Measurements from ENCODE around the gene FGD2.
A peak's percentile ranks its signal among the peaks of the same experiment; 100 is the strongest.

Gene FGD2

DNA sequence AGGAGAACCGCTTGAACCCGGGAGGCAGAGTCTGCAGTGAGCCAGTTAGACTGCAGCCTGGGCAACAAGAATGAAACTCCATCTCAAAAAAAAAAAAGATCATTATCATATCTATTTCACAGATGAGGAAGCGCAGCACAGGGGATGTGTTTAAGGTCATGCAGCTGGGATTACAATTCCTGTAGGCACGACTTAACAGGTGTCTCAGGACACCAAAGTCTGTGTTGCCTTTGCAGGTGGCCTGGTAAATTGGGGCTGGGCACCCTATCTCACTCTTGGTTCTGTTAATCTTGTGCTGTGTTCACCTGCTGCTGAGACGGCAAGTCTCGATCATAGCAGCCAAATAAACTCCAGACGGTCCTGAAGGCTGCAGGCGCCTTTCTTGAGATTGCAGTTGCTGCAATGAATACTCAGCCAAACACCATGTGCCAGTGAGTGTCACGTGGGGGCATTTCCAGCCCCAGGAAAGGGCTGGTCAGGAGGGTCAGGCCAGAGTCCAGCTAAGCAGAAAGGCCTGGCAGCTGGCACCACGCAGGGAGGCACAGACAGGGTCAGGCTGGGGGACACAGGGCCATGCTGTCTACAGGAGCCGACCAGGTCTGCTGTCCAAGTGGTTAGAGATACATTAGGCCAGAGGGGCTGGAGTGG is 55.8 kb downstream of the FGD2 start:
- H3K27me3 Mint-ChIP-seq = no peaks in the 10 kb centered on the region
- ATAC-seq (no peak), DNase-seq (no peak)
- H3K4me1 Mint-ChIP-seq = peaks cover 24% of the 10 kb centered on the region
- H3K4me3 Mint-ChIP-seq = no peak overlapping the region
- no peaks in the 10 kb centered on the region for H3K9me3 Mint-ChIP-seq
- peak overlapping the region in 1 of 2 donors; percentile 14 for H3K27ac Mint-ChIP-seq

DNA sequence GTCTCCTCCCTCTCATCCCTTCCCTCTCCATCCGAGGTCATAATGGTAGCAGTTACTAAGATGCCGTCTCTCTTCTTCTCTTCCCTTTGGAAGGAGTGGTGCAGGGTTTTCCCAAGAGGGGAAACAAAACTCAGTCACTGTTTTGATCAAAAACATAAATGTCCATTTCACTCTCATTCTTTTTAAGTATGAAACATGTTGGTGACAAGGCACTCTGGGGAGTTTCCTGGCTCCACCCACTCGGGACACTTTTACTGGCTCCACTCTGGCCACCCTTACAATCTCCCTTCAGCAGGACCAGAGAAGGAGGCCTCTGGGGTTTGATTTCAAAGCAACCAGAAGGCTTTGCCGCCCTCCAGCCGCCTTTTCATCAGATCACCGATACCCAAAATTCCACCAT is 57.0 kb downstream of the FGD2 start:
- H3K27me3 Mint-ChIP-seq = no peaks in the 10 kb centered on the region
- ATAC-seq = no peak
- DNase-seq = no peak
- no peaks in the 10 kb centered on the region for H3K9me3 Mint-ChIP-seq
- H3K4me1 Mint-ChIP-seq = peaks cover 24% of the 10 kb centered on the region
- H3K4me3 Mint-ChIP-seq = no peak overlapping the region
- H3K27ac Mint-ChIP-seq = no peak overlapping the region

DNA sequence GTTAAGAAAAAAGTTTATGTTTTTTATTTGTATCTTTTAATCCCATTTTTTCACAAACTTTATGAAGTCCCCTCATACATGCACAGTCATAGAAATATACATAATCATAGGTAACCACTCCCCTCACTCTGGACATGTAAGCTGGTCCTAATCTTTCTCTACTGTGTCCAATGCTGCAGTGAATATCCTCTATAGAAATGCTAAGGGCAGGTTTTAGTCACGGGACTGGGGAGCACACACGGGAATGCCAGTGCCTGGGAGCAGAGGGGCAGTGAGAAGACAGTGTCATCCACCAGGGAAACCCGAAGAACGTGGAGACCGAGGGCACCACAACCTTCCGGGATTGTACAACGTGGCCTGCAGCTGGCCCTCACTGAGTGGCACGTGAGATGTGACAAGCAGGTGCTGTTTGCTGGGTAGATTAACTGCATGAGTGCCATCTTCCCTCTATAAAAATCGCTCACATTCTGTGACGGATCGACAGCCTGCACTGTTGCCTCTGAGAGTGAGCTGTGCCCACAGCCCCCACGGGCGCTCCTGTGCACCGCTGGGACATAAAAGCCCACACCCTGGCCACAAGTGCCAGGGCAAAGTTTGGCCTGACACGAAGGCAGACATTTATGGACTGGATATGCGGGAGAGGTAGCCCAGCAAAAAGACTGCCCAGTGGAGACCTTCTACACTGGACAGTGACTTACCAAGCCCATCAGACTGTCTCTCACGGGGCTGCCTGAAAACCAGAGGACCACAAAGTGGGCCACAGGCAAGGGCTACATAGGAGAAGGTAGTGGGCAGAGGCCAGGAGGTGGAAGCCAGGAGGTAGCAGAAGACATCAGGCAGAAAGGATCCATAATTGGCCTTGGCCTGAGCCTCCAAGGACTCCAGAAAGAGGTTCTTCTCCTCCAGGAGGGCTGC is 63.2 kb downstream of the FGD2 start:
- Mint-ChIP-seq H3K9me3 (peaks cover 0 to 5% of the 10 kb centered on the region in 2 donors), H3K27ac (peak overlapping the region in 1 of 2 donors; percentile 72), H3K4me1 (peaks cover 28% of the 10 kb centered on the region), H3K27me3 (no peaks in the 10 kb centered on the region), H3K4me3 (no peak overlapping the region)
- DNase-seq (no peak), ATAC-seq (no peak)

DNA sequence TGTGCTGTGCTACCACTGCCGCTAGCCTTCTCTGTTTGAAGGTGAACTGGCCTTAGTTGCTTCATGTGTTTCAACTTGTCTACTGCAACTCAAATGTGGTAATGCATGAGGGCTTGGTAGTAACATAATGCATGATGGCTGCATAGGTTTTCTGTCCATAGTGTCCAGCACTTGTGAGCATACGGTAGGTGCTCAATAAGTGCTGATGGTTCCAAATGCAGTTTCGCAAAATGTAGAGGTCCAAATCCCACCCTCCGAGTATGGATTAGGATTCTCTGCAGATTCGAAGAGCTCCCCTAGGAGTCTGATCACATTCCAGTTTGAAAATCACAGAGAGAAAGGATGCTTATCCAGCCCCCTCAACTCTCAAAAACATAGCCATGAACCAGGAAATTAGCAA is 64.2 kb downstream of the FGD2 start:
- ATAC-seq (no peak), DNase-seq (no peak)
- no peak overlapping the region for H3K27ac Mint-ChIP-seq
- peaks cover 0 to 6% of the 10 kb centered on the region in 2 donors for H3K9me3 Mint-ChIP-seq
- no peaks in the 10 kb centered on the region for H3K27me3 Mint-ChIP-seq
- peaks cover 28% of the 10 kb centered on the region for H3K4me1 Mint-ChIP-seq
- no peak overlapping the region for H3K4me3 Mint-ChIP-seq

DNA sequence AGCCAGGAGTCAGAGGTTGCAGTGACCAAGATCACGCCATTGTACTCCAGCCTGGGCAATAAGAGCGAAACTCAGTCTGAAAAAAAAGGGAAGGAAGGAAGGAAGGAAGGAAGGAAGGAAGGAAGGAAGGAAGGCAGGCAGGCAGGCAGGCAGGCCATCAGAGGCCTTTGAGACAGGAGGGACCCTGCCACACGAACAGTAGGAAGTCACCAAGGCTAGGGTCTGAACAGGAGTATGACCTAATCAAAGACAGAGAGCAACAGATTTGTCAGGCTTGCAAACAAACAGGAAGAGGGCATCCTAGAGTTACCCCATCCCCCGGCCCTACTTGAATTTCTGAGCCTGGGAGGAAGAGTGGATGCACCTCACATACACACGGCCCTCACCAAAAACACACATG is 67.1 kb downstream of the FGD2 start:
- Mint-ChIP-seq H3K9me3 (peaks cover 0 to 6% of the 10 kb centered on the region in 2 donors), H3K4me1 (peaks cover 28% of the 10 kb centered on the region), H3K27ac (peak overlapping the region; percentile 54 to 72), H3K27me3 (no peaks in the 10 kb centered on the region), H3K4me3 (no peak overlapping the region)
- ATAC-seq (no peak), DNase-seq (no peak)

DNA sequence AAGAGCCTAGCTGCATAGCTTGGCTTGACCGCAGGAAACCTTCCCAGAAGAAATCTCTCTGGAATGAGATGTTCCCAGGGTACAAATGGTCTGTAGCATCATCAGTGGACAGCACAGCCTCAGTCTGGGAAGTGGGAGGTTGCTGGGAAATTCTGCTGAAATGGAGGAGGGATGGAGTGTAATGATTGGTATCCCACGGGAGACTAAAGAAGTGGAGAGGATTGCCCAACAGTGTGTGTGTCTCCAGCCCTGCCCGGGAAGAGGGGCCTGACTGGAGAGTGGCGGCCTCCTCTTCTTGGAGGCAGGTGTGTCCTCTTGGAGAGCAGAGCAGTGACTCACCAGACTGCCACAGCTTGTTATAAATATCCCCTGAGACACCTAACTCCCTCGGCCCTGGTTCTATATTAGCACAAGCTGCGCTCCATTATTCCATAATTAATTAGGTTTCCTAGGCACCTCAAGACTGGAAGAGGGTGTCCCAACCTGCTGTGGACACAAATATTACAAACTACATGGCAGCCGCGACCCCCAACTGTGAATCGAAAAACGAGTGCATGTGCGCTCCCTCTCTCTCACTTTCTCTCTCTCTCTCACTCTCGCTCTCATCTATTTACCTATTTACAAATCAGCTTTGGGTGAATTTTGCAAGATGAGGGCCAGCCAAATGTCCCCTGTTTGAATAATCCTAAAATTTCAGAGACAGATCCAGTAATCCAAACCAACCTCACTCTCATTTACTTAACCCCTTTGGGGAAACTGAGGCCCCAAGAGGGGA is 68.8 kb downstream of the FGD2 start:
- no peak overlapping the region for H3K4me3 Mint-ChIP-seq
- DNase-seq (no peak), ATAC-seq (no peak)
- peaks cover 17% of the 10 kb centered on the region for H3K4me1 Mint-ChIP-seq
- H3K9me3 Mint-ChIP-seq = peaks cover 0 to 6% of the 10 kb centered on the region in 2 donors
- H3K27me3 Mint-ChIP-seq = no peaks in the 10 kb centered on the region
- no peak overlapping the region for H3K27ac Mint-ChIP-seq

DNA sequence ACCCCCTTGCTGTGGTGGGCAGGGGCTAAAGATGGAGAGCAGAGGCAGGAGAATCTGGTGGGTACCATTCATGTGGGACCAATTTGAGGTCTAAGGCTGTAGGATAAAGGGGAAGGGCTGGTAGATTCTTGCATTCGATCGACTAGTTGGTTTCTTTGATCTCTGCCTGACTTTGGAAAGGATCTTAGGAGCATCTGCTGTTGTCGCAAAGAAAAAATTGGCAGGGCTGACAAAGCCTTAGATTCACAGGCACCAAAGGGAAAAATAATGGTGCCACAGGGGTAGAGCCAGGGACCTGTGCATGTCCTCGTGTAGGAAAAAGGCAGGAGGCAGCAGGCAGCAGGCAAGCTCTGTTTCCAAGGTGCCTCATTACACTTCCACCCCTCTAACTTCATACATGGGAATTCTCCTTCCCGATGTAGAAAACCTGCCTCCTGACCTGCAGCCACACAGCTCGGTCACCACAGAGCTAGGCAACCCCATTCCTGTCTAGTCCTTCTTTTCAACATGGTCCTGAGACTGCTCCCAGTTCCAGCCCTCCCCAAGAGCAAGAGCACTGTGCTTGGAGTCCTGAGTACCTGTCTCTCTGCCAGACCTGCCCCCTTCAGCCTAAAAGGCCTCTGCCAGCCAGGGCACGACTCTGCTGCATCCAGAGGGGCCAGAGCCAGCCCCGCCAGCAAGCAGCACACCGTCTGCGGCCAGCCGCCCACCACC is 71.9 kb downstream of the FGD2 start:
- Mint-ChIP-seq H3K9me3 (peaks cover 0 to 6% of the 10 kb centered on the region in 2 donors), H3K4me1 (peaks cover 4% of the 10 kb centered on the region), H3K27me3 (peaks cover 8% of the 10 kb centered on the region), H3K4me3 (no peak overlapping the region), H3K27ac (no peak overlapping the region)
- no peak for ATAC-seq
- DNase-seq = no peak

DNA sequence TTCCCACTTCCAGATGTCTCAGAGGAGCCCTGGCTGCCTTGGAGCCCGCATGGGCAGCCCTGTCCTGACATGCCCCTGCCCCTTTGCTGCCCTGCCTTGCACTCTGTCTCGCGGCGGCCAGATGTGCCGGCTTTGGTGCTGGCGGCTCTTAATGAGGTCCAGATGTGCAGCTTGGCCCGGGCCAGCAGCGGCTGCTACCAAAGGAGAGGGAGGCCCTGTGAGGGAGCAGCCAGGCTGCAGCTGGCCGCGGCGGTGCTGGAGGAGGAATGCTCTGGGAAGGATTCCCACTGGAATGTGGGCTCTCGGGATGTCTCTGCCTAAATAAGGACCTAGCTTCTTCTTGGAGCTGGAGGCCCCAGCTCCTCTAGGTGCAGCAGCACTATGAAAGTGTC is 72.4 kb downstream of the FGD2 start:
- Mint-ChIP-seq H3K9me3 (peaks cover 0 to 6% of the 10 kb centered on the region in 2 donors), H3K27ac (no peak overlapping the region), H3K27me3 (peaks cover 8% of the 10 kb centered on the region), H3K4me1 (no peaks in the 10 kb centered on the region), H3K4me3 (no peak overlapping the region)
- ATAC-seq = no peak
- DNase-seq = no peak
